Astrocyte (in vitro differentiated cells and primary cell): ENCODE results near the gene GPR89A.

Experiments used
- EZH2 ChIP-seq: IDR thresholded peaks from 2 replicates; pipeline ENCODE4 v1.6.1; 2012; ENCODE audit warnings: mild to moderate bottlenecking, low read length, inconsistent platforms; ENCODE audit not compliant: insufficient read depth
- TF ChIP-seq, protein P1 (sequence below): IDR thresholded peaks from 2 replicates; pipeline ENCODE4 v1.5.1; 2011; ENCODE audit warnings: low read depth, mild to moderate bottlenecking, inconsistent platforms, low read length, moderate library complexity; ENCODE audit not compliant: insufficient read depth

DNA sequence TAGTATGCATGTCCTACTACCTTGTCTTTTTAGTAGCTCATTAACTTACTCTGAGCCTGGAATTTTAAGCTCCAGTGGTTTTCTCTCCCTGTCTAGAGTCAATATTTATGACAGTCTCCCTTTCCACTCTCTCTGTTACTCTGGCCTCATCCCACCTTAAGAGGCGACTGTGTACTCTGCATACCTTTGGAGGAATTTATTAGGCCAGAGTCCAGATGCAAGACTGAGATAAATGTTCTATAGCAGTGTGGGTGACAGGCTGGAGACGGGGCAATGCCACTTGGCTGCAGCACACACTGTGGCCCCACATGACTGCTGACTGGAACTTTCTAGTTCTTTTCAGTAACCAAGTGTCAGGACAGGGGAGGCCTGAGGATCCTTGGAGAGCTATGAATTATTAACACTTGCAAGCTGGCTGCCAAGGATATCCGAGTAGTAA, 103.4 kb downstream of the GPR89A start:
- TF ChIP-seq, protein P1, sequence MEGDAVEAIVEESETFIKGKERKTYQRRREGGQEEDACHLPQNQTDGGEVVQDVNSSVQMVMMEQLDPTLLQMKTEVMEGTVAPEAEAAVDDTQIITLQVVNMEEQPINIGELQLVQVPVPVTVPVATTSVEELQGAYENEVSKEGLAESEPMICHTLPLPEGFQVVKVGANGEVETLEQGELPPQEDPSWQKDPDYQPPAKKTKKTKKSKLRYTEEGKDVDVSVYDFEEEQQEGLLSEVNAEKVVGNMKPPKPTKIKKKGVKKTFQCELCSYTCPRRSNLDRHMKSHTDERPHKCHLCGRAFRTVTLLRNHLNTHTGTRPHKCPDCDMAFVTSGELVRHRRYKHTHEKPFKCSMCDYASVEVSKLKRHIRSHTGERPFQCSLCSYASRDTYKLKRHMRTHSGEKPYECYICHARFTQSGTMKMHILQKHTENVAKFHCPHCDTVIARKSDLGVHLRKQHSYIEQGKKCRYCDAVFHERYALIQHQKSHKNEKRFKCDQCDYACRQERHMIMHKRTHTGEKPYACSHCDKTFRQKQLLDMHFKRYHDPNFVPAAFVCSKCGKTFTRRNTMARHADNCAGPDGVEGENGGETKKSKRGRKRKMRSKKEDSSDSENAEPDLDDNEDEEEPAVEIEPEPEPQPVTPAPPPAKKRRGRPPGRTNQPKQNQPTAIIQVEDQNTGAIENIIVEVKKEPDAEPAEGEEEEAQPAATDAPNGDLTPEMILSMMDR: no peak
- no peak for TF ChIP-seq EZH2
